Bone marrow (tissue), 2 donors: ENCODE measurements around the gene NDUFS2.
"Not testable (repeated sequence)": the region's sequence is repeated elsewhere in the genome, so short reads cannot be mapped to it uniquely, and the experiment has no call there.

Experiments
- DNase-seq, 2 donors: peaks; one replicate each; lab custom pipeline; 2025; lab: John Stamatoyannopoulos, UW

NDUFS2 gene

DNA sequence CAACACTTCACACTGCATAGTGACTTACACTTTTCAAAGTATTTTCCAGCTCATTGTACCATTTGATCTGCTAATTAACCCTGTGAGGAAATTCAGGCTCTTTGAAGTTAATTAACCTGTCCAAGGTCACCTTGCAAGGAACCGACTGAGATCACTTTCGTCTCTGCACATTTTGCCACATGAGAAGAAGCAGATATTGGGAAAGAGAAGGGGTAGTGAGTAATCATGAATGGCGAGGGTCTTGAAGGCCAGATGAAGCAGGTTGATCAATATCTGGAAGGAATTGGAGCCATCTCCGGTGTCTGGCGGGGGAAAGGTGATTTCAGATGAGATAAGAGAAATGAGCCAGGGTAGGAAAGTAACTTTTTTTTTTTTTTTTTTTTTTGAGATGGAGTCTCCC lies 17.8 kb downstream of the NDUFS2 start:
- no peak for DNase-seq

DNA sequence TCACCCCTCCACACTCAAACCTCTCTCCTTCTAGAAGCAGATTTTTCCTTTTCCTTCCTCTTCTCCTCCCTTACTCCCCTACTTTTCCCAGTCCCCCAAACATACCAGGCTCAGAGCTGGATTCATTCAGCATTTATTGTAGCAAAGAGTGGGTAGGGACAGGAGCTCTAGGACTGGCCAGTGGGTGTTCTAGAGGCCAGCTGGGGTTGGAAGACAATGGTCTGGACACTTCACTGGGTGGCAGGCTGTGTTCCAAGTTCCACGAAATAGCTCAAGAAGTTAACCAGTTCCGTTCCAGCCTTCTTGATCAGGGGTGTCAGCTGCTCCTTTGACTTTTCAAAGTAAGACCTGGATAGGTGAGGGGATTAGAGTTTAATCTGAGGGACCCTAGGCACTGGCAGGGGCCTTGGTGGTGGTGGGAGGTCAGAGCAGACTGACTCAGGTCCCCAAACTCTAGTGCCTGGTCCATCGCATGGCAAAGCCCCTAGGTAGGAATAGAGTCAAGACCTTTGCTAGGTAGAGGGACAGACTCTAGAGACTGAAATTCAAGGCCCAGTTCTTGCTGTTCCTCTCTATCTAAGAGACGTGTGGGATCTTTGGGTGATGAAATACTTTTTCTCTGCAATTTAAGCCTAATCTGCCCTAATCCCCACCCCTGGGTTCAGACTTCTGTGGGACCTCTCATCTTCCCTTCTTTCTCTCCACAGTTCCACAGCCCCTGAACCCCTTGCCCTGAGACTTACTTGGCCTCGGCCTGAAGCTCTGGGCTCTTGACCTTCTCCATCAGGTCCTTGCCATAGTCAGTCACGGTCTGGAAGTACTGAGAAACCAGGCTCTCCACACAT lies 20.2 kb downstream of the NDUFS2 start:
- no peak for DNase-seq

DNA sequence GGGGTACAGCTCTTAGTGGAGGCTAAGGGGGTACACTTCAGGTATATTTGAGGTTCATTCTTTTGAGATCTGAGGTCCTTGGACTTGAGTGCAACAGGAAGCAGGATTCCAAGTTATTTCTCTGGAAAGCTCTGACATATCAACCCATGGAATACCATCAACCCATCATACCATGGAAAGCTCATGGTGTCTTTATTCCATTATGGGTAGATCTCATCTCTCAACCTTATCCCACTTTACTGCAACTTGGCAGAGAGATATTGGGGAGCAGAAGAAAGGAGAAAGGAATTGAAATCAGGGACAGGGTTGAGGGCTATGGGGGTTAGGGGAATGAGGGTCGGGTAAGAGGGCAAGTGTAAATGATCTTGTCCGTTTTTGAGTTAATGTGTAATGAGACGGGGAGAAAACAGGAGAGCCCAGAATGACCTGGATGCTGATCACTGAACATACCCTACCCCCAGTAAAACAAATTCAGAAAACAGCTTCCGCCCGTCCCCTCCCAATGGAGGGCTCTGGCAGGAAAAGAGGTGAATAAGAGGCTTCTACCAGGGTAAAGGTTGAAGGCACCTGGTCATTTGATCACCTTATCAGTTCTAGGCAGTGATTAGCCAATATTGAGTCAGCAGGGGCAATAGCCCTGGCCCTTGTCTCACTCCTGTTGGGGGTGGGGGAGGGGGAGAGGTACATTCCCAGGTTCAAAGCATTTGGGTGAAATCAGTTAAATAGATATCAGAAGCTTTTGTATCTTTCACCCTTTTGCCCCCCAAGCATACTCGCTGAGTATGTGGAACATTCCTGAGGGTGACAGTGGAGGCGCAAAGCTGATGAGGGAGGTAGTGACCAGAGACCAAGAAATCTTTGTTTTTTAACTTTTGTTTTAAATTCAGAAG lies 21.9 kb downstream of the NDUFS2 start:
- DNase-seq = no peak

DNA sequence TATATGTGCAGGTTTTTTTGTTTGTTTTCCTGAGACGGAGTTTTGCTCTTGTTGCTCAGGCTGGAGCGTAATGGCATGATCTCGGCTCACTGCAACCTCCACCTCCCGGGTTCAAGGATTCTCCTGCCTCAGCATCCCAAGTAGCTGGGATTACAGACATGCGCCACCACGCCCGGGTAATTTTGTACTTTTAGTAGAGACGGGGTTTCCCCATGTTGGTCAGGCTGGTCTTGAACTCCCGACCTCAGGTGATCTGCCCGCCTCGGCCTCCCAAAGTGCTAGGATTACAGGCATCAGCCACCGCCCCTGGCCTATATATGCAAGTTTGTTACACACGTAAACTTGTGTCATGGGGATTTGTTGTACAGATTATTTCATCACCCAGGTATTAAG lies 22.5 kb downstream of the NDUFS2 start:
- not testable (repeated sequence) for DNase-seq

DNA sequence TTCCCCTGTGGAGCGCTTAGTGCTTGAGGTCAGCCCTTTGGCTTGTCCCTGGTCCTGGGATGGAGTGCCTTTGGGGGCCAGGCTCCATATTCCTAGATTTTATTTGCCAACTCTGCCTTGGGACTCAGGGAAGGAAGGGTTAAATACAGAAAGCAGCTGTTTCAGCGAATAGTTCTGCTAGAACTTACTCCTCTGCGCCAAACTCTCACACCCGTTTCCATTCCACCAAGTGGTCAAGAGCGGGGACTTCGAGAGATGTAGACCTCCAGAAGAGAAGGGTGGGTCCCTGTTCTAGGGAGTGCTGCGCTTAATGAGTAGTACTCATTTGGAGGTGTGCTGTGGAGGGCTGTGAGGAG lies 23.0 kb downstream of the NDUFS2 start:
- no peak for DNase-seq

DNA sequence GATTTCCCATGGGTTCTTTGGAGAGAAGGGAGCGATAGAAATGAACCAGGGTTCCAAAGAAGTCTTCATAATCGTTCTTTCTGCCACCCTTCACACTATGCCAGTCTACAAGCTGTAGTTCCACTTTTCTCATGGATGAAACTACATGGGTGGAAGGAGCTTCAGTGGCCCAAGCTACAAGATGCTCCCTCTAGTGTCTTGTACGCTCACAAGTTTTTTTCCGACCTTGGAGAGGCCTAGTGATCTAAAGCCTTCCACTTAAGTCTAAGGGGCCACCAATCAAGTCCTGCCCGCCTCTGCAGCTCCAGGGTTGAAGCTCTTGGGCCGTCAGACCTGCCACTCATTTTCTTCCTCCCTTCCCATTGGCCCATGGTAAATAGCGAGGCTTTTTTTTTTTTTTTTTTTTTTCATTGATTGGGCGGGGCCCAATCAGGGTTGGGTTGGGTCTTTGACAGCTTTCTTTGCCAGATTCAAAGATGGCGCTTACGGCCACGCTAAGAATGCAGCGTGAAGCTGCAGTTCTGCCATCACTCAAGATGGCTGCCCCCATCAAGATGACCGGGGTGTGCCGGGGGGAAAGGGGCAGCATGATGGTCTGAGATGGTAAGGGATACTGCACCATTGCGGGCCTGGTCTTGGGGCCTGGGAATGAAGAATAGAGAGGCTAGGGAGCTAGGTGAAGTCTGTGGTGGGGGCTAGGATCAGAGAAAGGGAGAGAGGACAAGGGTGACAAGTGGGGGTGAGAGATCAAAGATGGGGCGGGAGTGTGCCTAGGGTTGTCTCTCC lies 23.6 kb downstream of the NDUFS2 start, which contains the start of gene TOMM40L:
Gene TOMM40L (plus strand): TSS at position 527 of the 786 bp plus-strand sequence. CDS start 430 bp downstream, outside the sequence.
- DNase-seq = peak; percentile 82 to 100

DNA sequence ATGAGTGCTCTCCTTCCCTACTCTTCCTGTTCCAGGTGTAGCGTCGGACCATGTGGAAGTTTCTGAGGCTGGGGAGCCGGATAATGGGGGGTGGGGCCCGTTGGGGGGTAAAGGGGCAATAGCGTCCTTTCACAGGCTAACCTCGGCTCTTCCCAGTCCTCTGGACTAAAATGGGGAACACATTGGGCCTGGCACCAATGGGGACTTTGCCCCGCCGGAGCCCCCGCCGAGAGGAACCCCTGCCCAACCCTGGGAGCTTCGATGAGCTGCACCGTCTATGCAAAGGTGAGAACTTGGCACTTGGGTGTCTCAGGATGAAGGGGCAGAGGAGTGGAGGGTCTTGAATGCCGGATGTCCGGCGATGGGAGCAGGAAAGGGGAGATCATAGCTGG lies 24.1 kb downstream of the NDUFS2 start:
- DNase-seq = no peak

DNA sequence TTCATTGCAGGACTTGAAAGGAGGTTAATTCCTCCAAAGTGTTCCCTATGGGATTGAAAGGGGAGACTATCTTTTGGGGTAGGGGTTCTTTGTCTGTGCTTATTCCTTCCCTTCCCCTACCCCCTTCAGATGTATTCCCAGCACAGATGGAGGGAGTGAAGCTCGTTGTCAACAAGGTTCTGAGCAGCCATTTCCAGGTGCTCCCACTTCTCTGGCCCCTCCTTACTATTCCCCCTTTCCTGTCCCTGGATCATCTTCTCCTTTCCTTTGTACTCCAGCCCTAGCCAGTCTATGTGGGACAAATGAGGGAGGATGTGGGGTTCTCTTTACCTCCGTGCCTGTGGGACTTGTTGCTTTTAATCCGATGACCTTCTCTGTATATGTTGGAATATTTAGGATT lies 24.6 kb downstream of the NDUFS2 start:
- DNase-seq = no peak

DNA sequence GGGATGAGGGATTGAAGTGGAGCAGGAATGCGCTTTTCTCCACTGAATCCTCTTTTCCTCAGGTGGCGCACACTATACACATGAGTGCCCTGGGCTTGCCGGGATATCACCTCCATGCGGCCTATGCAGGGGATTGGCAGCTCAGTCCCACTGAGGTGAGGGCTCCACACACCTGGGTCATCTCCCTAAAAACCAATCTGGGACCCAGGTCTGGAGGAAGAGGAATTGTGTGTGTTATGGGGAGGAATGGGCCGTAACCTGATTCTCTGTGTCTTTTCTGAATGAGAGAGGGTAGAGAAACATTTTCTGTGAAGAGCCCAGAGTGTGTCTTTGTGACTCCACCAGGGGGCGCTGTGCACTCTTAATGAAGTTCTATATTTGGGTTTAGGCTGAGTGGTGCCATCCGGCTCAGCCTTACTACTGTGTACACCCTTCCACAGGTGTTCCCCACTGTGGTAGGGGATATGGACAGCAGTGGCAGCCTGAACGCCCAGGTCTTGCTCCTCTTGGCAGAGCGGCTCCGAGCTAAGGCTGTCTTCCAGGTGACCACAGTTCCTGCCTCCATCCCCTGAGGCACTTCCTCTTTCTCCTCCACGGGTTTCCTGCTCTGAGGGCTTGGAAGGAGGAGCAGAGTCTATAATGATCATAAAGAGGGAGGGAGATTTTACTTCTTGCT lies 25.2 kb downstream of the NDUFS2 start:
- DNase-seq = peak; percentile 62 to 83

DNA sequence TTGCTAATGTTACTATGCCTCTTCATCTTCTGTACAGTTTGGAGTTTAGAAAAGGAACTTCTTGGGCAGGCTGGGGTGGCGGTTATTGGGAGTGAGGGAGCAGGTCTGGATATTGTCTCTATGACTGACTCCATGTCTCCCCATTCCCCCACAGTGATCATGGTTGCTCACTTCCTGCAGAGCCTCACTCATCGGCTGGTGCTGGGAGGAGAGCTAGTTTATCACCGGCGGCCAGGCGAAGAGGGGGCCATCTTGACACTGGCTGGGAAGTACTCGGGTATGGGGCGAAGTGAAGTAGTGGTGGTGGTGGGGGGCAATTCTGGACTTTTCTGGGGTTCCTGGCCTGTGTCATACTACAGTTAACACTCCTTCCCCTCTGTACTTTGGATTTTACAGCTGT lies 25.9 kb downstream of the NDUFS2 start:
- no peak for DNase-seq

DNA sequence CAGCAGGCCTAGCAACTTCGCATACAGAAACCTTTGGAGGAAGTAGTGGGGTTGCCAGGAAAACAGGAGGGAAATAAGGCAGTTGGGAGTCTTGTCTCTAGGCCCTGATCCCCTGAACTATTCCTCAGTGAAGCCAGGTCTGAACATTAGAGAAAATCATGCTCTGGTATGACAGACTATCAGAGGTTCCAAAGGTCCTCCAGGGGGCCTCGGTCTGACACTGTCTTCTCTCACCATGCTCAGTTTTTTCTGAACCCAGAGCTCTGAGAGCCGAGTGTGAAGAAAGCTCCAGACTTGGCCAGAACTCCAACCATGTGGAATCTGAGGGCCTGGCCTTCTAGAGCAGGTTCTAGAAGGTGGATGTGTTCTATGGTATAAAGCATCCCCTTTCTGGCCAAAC lies 27.7 kb downstream of the NDUFS2 start:
- no peak for DNase-seq

DNA sequence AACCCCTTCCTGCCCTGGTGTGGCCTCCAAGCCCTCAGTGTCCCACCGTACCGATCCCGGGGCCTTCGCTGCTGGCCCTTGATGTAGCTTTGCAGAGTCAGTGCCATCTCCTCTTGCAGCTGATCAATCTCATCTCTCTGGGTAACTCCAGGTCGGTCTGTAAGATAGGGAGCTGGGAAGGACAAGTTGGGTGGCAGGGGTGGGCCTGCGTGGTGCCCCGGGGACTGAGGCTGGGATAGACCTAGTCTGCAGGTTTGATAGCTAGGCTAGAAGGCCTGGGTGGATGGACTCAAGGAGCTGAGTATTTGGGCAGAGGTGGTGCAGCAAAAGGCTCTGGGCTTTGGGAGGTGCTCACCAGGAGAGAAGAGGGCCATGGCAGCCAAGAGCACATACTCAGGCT lies 28.6 kb downstream of the NDUFS2 start:
- no peak for DNase-seq

DNA sequence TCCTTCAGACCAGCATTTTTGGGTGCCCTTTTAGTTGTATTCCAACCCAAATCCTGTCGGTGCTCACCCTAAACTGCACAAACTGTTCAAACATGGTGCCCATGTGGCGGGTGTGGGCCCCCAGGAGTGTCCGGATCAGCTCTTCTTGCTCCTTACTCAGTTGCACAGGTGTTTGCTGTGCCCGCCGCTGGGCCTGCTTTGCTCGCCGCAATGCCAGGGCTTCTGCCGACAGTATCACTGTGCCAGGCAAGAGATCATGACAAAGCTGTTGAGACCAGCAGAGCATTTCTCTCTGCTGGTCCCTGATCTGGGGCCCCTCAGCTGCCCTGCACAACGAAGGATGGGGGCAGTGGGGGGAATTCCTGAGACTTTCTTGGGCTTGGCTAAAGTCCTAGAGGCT lies 30.9 kb downstream of the NDUFS2 start:
- no peak for DNase-seq

DNA sequence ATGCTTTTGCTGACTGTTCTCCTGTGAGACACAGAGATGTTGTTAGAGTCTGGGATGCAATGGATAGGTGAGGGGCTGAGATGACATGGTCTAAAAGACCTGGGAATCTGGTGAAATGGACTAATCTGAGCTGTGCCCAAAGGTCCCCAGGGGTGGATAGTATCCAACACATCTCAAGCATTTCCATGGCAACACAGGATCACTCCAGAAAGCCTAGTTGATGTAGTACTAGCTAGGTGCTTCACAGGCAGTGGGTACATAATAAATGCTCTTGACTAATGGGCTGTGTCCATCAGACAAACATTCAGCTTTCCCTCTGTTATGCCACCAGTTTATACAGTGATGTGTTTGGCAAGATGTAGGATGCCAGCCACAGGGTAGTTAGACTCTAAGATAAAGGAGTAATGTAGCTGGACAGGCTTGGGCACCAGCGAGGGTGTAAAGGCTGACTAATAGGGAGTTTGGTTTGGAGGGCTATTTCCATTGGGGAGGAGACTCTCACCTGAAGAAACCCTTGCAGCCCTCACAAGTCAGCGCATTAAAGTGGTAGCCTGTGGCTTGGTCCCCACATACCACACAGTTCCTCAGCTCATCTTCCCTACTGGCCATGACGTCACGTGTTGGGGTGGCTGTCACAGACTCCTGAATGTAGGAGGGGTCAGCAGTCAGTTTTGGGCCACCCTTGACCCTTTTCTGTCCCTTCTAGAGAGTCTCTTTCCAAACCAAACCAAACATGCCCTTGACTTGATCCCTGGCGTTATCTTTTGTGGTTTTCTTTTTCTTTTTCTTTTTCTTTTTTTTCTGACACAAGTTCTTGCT lies 34.0 kb downstream of the NDUFS2 start:
- DNase-seq = no peak

DNA sequence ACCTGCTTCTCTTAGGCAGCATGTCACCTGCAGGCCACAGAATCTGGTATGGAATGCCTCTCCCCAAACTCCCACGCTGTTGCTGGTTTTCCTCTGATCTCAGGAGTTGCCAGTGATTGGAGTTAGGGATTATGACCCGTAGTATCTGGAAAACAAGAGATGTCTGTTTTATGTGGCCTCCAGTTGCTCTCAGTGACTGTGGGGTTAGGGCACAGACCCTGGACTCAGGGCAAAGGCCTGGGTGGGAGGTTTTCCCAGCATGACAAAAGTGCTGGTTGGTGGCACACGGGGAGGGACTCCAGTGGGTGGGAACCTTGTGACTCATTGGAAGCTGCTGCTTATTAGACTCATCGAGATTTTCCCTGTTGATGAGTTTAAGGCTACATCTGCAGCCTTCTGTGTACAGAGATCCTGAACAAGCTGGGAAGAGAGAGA lies 35.9 kb downstream of the NDUFS2 start, which contains the start of gene NR1I3:
Gene NR1I3 (minus strand): TSS at position 165 of the 435 bp plus-strand sequence. CDS start 1,638 bp downstream, outside the sequence.
- DNase-seq = no peak

DNA sequence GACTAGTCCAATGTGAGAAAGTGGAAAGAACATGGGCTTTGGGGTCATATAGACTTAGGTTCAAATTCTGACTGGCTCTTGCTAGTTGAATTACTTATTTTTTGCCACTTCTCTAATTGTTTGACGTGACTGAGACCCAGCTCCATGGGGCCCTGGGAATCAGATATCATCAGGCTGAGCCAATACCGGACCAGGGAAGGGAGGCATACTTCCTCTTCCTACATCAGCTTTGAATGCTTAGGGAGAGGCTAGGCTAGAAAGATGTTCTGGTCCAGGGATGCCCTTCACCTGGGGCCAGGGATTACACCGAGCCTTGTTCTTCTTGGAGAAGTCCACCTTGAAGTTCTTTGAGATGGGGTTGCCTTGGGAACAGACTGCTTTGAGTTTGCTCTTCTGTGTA lies 39.5 kb downstream of the NDUFS2 start:
- DNase-seq = no peak

DNA sequence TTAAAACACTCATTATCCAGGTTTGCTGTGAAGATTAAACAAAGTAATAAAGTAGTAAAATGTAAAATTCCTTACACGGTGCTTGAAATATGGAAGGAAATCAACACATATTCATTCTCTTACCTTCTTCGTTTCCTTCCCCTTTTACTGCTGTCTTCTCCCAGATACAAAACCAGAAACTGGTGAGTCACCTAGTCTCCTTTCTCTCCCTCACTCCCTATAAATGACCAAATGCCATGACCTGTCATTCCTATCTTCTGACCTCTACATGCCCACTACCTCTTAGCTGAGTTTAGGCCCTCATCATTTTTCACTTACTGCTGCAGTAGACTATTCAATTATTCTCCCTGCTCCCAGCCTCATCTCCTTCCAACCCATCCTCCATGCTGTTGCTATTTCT lies 40.1 kb downstream of the NDUFS2 start:
- peak in 1 of 2 donors; percentile 15 for DNase-seq

DNA sequence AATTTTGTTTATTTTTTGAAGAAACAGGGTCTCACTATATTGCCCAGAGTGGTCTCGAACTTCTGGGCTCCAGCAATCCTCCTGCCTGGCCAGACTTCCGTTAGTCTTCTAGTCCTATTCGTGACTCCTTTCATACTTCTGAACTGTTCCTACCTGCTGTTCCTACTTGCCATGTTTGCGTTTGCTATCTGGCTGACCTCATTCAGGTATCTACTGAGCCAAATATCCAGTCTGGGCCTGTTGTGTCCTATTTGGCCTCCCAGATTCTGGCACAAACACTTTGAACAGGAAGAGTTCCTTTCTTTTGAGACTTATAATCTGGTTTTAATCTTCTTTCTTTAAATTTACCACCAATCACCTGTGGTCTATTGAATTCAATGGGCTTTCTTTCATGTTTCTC lies 42.7 kb downstream of the NDUFS2 start:
- no peak for DNase-seq

DNA sequence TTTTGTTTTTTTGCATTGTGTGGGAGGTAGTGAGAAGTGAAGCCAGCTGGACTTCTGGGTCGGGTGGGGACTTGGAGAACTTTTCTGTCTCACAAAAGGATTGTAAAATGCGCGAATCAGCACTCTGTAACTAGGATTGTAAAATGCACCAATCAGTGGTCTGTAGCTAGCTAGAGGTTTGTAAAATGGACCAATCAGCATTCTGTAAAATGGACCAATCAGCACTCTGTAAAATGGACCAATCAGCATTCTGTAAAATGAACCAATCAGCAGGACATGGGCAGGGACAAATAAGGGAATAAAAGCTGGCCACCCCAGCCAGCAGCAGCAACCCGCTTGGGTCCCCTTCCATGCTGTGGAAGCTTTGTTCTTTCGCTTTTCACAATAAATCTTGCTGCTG lies 47.9 kb downstream of the NDUFS2 start:
- not testable (repeated sequence) for DNase-seq

DNA sequence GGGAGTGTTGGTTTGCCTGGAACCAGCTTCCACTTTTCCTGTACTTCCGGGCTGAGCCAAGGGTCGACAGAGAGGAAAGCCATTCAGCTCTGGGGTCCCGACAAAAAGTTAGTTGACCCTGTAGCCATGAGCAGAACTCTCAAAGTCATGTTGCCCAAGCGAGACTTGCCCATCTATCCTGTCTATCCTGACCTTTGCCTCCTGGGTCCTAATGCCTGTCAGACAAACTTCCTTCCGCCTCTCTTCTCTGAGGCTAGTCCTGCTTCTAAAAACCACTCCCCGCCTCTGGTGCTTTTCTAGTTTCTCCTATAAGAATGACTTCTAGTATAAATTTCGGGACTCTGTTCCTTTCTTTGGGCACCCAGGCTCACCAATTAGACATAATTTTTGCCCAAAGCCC lies 48.7 kb downstream of the NDUFS2 start:
- no peak for DNase-seq

DNA sequence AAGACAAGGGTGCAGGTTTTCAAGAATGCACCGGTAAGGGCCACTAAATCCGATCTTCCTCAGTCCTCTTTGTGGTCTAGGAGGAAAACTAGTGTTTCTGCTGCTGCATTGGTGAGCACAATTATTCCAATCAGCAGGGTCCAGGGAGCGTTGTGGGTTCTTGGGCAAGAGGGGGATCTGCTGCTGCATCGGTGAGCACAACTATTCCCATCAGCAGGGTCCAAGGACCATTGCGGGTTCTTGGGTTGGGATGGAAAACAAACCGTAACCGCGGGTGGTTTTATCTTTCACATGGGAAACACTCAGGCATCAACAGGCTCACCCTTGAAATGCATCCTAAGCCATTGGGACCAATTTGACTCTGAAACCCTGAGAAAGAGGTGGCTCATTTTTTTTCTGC lies 49.4 kb downstream of the NDUFS2 start:
- no peak for DNase-seq
